PC-3 (cell line): ENCODE results near the gene DMD. TPM values are rescaled to one million over a fixed set of nuclear protein-coding genes. Genes with fewer than 3 reads are reported as not detected.

Source experiments
- ATAC-seq: fragments of 200-7000 bp; cut with Tn5 transposase; 2 replicates; pipeline ENCODE4 v1.9.1; 2020; ENCODE audit warnings: mild to moderate bottlenecking, moderate library complexity
- BruUV-seq: library from RNA; stranded (reverse); fragments of 400-500 nt; replicated peaks from 2 replicates; lab custom pipeline; 2021; lab: Mats Ljungman, UMichigan
- CTCF ChIA-PET: fragments of 300-600 bp; sonication (Branson Sonifier 250); formaldehyde crosslinking; loops from one replicate; lab custom pipeline; 2022; ENCODE audit warnings: antibody characterized with exemption; lab: Charles Lee
- POLR2A ChIA-PET: fragments of 300-600 bp; sonication (Branson Sonifier 250); formaldehyde crosslinking; loops from one replicate; lab custom pipeline; 2022; ENCODE audit warnings: antibody characterized with exemption; ENCODE audit not compliant: unreplicated experiment; lab: Charles Lee
- DNase-seq: peaks from one replicate; pipeline ENCODE4 v3.0.0-alpha.2; 2015
- H2AFZ ChIP-seq: fragments of 300-600 bp; sonication (generic); 2 replicates; pipeline ENCODE4 v1.6.0; 2016; ENCODE audit warnings: antibody characterized with exemption, low read length
- H3F3A ChIP-seq: fragments of 300-600 bp; sonication (generic); one replicate; pipeline ENCODE4 v1.6.0; 2017; ENCODE audit warnings: antibody characterized with exemption, low read length, control low read depth, mild to moderate bottlenecking; ENCODE audit not compliant: unreplicated experiment
- H3K27ac ChIP-seq: fragments of 300-600 bp; sonication (generic); 2 replicates; pipeline ENCODE4 v1.5.1; 2016; ENCODE audit warnings: mild to moderate bottlenecking, low read length
- H3K27me3 ChIP-seq: fragments of 300-600 bp; sonication (generic); 2 replicates; pipeline ENCODE4 v1.6.1; 2016; ENCODE audit warnings: low read length, mixed read lengths
- H3K36me3 ChIP-seq: fragments of 300-600 bp; sonication (generic); 2 replicates; pipeline ENCODE4 v1.6.1; 2016; ENCODE audit warnings: low read depth, mixed run types, low read length, mixed read lengths
- H3K4me1 ChIP-seq: fragments of 300-600 bp; sonication (generic); 2 replicates; pipeline ENCODE4 v1.5.1; 2016; ENCODE audit warnings: low read length; ENCODE audit not compliant: insufficient read depth
- H3K4me2 ChIP-seq: fragments of 300-600 bp; sonication (generic); 2 replicates; pipeline ENCODE4 v1.6.0; 2016; ENCODE audit warnings: low read length
- H3K4me3 ChIP-seq: fragments of 300-600 bp; sonication (generic); 2 replicates; pipeline ENCODE4 v1.5.1; 2016; ENCODE audit warnings: mild to moderate bottlenecking, low read length, mixed read lengths
- H3K79me2 ChIP-seq: fragments of 300-600 bp; sonication (generic); 2 replicates; pipeline ENCODE4 v1.6.1; 2017; ENCODE audit warnings: low read length, mixed read lengths
- H3K9ac ChIP-seq: fragments of 300-600 bp; sonication (generic); 2 replicates; pipeline ENCODE4 v1.6.0; 2016; ENCODE audit warnings: mild to moderate bottlenecking, low read length
- H3K9me2 ChIP-seq: fragments of 300-600 bp; sonication (generic); replicated peaks from 2 replicates; pipeline ENCODE4 v1.6.1; 2016; ENCODE audit warnings: mixed run types, low read length, mixed read lengths
- H3K9me3 ChIP-seq: fragments of 300-600 bp; sonication (generic); 2 replicates; pipeline ENCODE4 v1.6.1; 2016; ENCODE audit warnings: low read length, mixed read lengths
- H4K20me1 ChIP-seq: fragments of 300-600 bp; sonication (generic); 2 replicates; pipeline ENCODE4 v1.6.1; 2016; ENCODE audit warnings: low read length, mixed read lengths
- CTCF ChIP-seq: fragments of 300-600 bp; sonication (generic); conservative IDR thresholded peaks from 2 replicates; pipeline ENCODE4 v1.5.1; 2017; ENCODE audit warnings: antibody characterized with exemption, low read depth, mild to moderate bottlenecking, low read length
- EZH2 ChIP-seq: fragments of 300-600 bp; sonication (generic); IDR thresholded peaks from one replicate; pipeline ENCODE4 v1.6.1; 2017; ENCODE audit warnings: antibody characterized with exemption, mild to moderate bottlenecking, low read length; ENCODE audit not compliant: unreplicated experiment
- EZH2phosphoT487 ChIP-seq: fragments of 300-600 bp; sonication (generic); IDR thresholded peaks from 2 replicates; pipeline ENCODE4 v1.6.1; 2018; ENCODE audit warnings: mild to moderate bottlenecking, antibody characterized with exemption, low read length, borderline replicate concordance
- intact Hi-C: fragments of 100-400 bp; cut with micrococcal nuclease; formaldehyde crosslinking; loops from 2 replicates; pipeline ENCODE4 v1.9.0; 2023
- total RNA-seq: library from RNA; depleted of rRNA; stranded (reverse); fragments of >200 nt; gene quantifications from 2 replicates; pipeline ENCODE4 v1.2.3, GENCODE V29; 2014

DMD gene
- total RNA-seq, 1 experiment from 2014 or later, result not detected

- no peak for DNase-seq
- ChIA-PET CTCF (no interaction called here), POLR2A (no interaction called here)
- intact Hi-C loops, result no loop called here
- Histone ChIP-seq H2AFZ (no peak overlapping the region), H3K36me3 (no peaks in the 10 kb centered on the region), H3K27me3 (no peaks in the 10 kb centered on the region), H3F3A (no peaks in the 10 kb centered on the region), H3K4me2 (no peak overlapping the region), H3K4me3 (no peak overlapping the region), H3K27ac (no peak overlapping the region), H3K4me1 (no peaks in the 10 kb centered on the region), H4K20me1 (no peaks in the 10 kb centered on the region), H3K79me2 (no peaks in the 10 kb centered on the region), H3K9ac (no peak overlapping the region), H3K9me2 (no peaks in the 10 kb centered on the region), H3K9me3 (no peaks in the 10 kb centered on the region)
- no peak for ATAC-seq
- TF ChIP-seq CTCF (no peak), EZH2 (no peak), EZH2phosphoT487 (no peak)
- BruUV-seq, result no TSS peak
Observed at GRCh38 chrX:31851761-31852160, 1359.6 kb downstream of the DMD start.

GRCh38 chrX:31847773-31848172 lies 1363.6 kb downstream of the DMD start:
- Histone ChIP-seq H3K4me3 (no peak overlapping the region), H3K27ac (no peak overlapping the region), H3K4me2 (no peak overlapping the region), H3K9me2 (no peaks in the 10 kb centered on the region), H3F3A (no peaks in the 10 kb centered on the region), H3K27me3 (no peaks in the 10 kb centered on the region), H2AFZ (no peak overlapping the region), H3K36me3 (no peaks in the 10 kb centered on the region), H3K9ac (no peak overlapping the region), H4K20me1 (no peaks in the 10 kb centered on the region), H3K4me1 (no peaks in the 10 kb centered on the region), H3K9me3 (no peaks in the 10 kb centered on the region), H3K79me2 (no peaks in the 10 kb centered on the region)
- POLR2A ChIA-PET, result no interaction called here
- no peak for DNase-seq
- TF ChIP-seq CTCF, result no peak
- no peak for TF ChIP-seq EZH2
- no TSS peak for BruUV-seq
- intact Hi-C loops, result no loop called here
- CTCF ChIA-PET, result no interaction called here
- no peak for ATAC-seq

GRCh38 chrX:31845003-31845402 lies 1366.3 kb downstream of the DMD start:
- Histone ChIP-seq H3K9ac (no peak overlapping the region), H3K79me2 (no peaks in the 10 kb centered on the region), H3K9me3 (no peaks in the 10 kb centered on the region), H3K9me2 (no peaks in the 10 kb centered on the region), H3K4me2 (no peak overlapping the region), H3K4me3 (no peak overlapping the region), H3F3A (no peaks in the 10 kb centered on the region), H3K27ac (no peak overlapping the region), H3K27me3 (no peaks in the 10 kb centered on the region), H2AFZ (no peak overlapping the region), H4K20me1 (no peaks in the 10 kb centered on the region), H3K36me3 (no peaks in the 10 kb centered on the region), H3K4me1 (no peaks in the 10 kb centered on the region)
- ATAC-seq, result no peak
- no peak for DNase-seq
- TF ChIP-seq EZH2, result no peak
- TF ChIP-seq CTCF, result no peak
- intact Hi-C loops, result no loop called here
- CTCF ChIA-PET, result no interaction called here
- BruUV-seq, result no TSS peak
- POLR2A ChIA-PET, result no interaction called here
